GM12872 (cell line): ENCODE data around the gene EGLN1.
A peak's percentile ranks its signal among the peaks of the same experiment; 100 is the strongest.

Experiments
- CTCF ChIP-seq: IDR thresholded peaks from 3 replicates; pipeline ENCODE4 v1.5.1; 2011; ENCODE audit warnings: low read depth, mild to moderate bottlenecking, low read length, moderate library complexity; ENCODE audit not compliant: insufficient read depth

EGLN1 gene

GRCh38 chr1:231362325-231362724 is 59.8 kb downstream of the EGLN1 start:
- TF ChIP-seq CTCF = no peak

DNA sequence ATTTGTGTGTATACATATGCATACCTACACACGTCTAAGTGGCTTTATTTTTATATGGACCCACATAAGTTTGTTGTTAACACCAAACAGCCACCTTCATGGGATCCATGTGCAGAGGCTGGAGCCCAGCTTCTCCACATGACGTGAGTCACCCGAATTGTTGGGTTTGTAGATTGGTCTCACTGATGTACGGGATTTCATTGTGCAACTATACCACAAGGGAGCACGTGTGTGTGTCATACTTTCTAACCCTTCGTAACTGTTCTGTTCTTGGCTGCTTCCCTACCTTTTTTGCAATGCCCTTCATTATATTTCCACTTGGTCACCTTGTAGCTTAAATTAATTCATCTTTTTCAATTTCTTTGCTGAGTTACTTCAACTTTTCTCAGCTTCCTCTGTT is 63.0 kb downstream of the EGLN1 start:
- no peak for TF ChIP-seq CTCF

DNA sequence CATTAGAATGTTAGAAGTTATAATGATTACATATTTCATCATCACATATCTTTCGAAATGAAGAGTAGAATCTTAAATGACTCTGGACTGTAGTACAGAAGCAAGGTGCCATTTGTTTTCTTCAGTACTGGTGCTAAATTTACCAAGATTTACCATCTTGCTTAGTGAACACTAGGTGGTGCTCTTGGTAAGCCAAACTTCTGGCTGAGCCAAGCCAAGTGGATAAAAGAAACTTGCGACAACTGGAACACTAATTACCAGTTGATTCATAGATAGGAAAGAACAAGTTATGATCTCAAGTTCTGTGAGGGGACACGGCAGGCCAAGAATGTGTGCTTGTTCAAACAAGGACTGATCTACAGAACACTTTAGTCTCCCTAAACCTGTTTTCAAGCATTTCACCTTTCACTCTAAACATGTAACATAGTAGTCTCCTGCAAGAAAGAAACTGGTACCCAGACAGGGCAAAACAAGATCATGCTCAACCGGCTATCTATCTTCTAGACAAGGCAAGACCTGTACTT is 64.2 kb downstream of the EGLN1 start:
- TF ChIP-seq CTCF = peak; percentile 69

GRCh38 chr1:231357187-231357772 is 64.8 kb downstream of the EGLN1 start:
- no peak for TF ChIP-seq CTCF

GRCh38 chr1:231355171-231355570 is 66.9 kb downstream of the EGLN1 start:
- no peak for TF ChIP-seq CTCF

GRCh38 chr1:231354330-231355020 is 67.6 kb downstream of the EGLN1 start:
- TF ChIP-seq CTCF = no peak

DNA sequence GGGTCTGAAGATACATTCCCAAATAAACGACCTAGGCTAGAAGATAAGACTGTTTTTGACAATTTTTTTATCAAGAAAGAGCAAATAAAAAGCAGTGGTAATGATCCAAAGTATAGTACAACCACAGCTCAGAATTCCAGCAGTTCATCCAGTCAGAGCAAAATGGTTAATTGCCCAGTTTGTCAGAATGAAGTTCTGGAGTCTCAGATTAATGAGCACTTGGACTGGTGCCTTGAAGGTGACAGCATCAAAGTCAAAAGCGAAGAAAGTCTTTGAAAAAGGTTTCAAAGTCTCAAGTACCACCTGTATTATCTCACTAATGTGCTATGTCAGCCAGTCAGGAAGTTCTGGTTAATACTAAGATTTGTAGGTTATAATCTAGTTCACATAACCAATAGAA is 69.0 kb downstream of the EGLN1 start:
- TF ChIP-seq CTCF = no peak
